Measurements from ENCODE around the gene RTN4R.

- TF ChIP-seq CTCF (conservative IDR thresholded peaks at IDR 0.05; ENCODE audit: low read length): no peak
- no peak for TF ChIP-seq EZH2phosphoT487 (IDR thresholded peaks at IDR 0.05; ENCODE audit: borderline replicate concordance)
These were observed 21.6 kb downstream of the RTN4R start for GRCh38 chr22:20246368-20247009.

Measured in Loucy (cell line).